HEK293 (cell line): ENCODE results near the gene CA12.

Experiments used
- ATF2 ChIP-seq: fragments of 450-650 bp; formaldehyde crosslinking; IDR thresholded peaks from 2 replicates; pipeline ENCODE4 v1.5.1; 2016; ENCODE audit warnings: missing biosample characterization, missing genetic modification characterization, low read depth
- KLF1 ChIP-seq: fragments of 450-650 bp; formaldehyde crosslinking; IDR thresholded peaks from 2 replicates; pipeline ENCODE4 v1.5.1; 2016; ENCODE audit warnings: missing biosample characterization, missing genetic modification characterization
- KLF8 ChIP-seq: fragments of 450-650 bp; formaldehyde crosslinking; IDR thresholded peaks from 2 replicates; pipeline ENCODE4 v1.5.1; 2016; ENCODE audit warnings: missing biosample characterization, missing genetic modification characterization
- MEIS1 ChIP-seq: sonication (generic); formaldehyde crosslinking; IDR thresholded peaks from 2 replicates; pipeline ENCODE4 v1.8.1; 2022; ENCODE audit warnings: missing genetic modification reagents, mild to moderate bottlenecking, borderline replicate concordance
- PRDM10 ChIP-seq: fragments of 450-650 bp; formaldehyde crosslinking; IDR thresholded peaks from 2 replicates; pipeline ENCODE4 v1.5.1; 2016; ENCODE audit warnings: missing biosample characterization, missing genetic modification characterization
- PRDM6 ChIP-seq: fragments of 450-650 bp; formaldehyde crosslinking; IDR thresholded peaks from 2 replicates; pipeline ENCODE4 v1.5.1; 2017; ENCODE audit warnings: missing biosample characterization, missing genetic modification characterization
- RBAK ChIP-seq: fragments of 450-650 bp; formaldehyde crosslinking; IDR thresholded peaks from 2 replicates; pipeline ENCODE4 v1.5.1; 2016; ENCODE audit warnings: missing biosample characterization, missing genetic modification characterization
- ZBTB11 ChIP-seq: fragments of 450-650 bp; formaldehyde crosslinking; conservative IDR thresholded peaks from 2 replicates; pipeline ENCODE4 v1.5.1; 2016; ENCODE audit warnings: low read depth, missing biosample characterization, missing genetic modification characterization
- ZBTB20 ChIP-seq: fragments of 450-650 bp; formaldehyde crosslinking; IDR thresholded peaks from 2 replicates; pipeline ENCODE4 v1.5.1; 2016; ENCODE audit warnings: missing biosample characterization, missing genetic modification characterization
- ZEB2 ChIP-seq: fragments of 450-650 bp; formaldehyde crosslinking; IDR thresholded peaks from 2 replicates; pipeline ENCODE4 v1.5.1; 2016; ENCODE audit warnings: missing biosample characterization, missing genetic modification characterization
- ZNF133 ChIP-seq: fragments of 450-650 bp; formaldehyde crosslinking; IDR thresholded peaks from 2 replicates; pipeline ENCODE4 v1.5.1; 2016; ENCODE audit warnings: missing biosample characterization, missing genetic modification characterization
- ZNF148 ChIP-seq: fragments of 450-650 bp; formaldehyde crosslinking; IDR thresholded peaks from 2 replicates; pipeline ENCODE4 v1.5.0; 2017; ENCODE audit warnings: missing biosample characterization, missing genetic modification characterization, borderline replicate concordance
- ZNF266 ChIP-seq: fragments of 450-650 bp; formaldehyde crosslinking; IDR thresholded peaks from 2 replicates; pipeline ENCODE4 v1.5.1; 2016; ENCODE audit warnings: missing biosample characterization, missing genetic modification characterization, low read depth
- ZNF335 ChIP-seq: fragments of 450-650 bp; formaldehyde crosslinking; conservative IDR thresholded peaks from 2 replicates; pipeline ENCODE4 v1.5.1; 2016; ENCODE audit warnings: missing biosample characterization, missing genetic modification characterization
- ZNF350 ChIP-seq: fragments of 450-650 bp; formaldehyde crosslinking; IDR thresholded peaks from 2 replicates; pipeline ENCODE4 v1.5.0; 2017; ENCODE audit warnings: missing biosample characterization, mild to moderate bottlenecking, missing genetic modification characterization
- ZNF398 ChIP-seq: fragments of 450-650 bp; formaldehyde crosslinking; IDR thresholded peaks from 2 replicates; pipeline ENCODE4 v1.5.1; 2017; ENCODE audit warnings: missing biosample characterization, missing genetic modification characterization
- ZNF416 ChIP-seq: fragments of 450-650 bp; formaldehyde crosslinking; IDR thresholded peaks from 2 replicates; pipeline ENCODE4 v1.5.1; 2016; ENCODE audit warnings: missing biosample characterization, missing genetic modification characterization
- ZNF501 ChIP-seq: fragments of 450-650 bp; formaldehyde crosslinking; IDR thresholded peaks from 2 replicates; pipeline ENCODE4 v1.5.1; 2016; ENCODE audit warnings: missing biosample characterization, missing genetic modification characterization
- ZNF658 ChIP-seq: fragments of 450-650 bp; formaldehyde crosslinking; IDR thresholded peaks from 2 replicates; pipeline ENCODE4; 2016; ENCODE audit warnings: missing biosample characterization, missing genetic modification characterization
- ZNF660 ChIP-seq: fragments of 450-650 bp; IDR thresholded peaks from 2 replicates; pipeline ENCODE4 v1.5.1; 2018; ENCODE audit warnings: missing biosample characterization, mild to moderate bottlenecking, missing genetic modification characterization
- ZNF677 ChIP-seq: fragments of 450-650 bp; IDR thresholded peaks from 2 replicates; pipeline ENCODE4 v1.5.0; 2018; ENCODE audit warnings: missing biosample characterization, mild to moderate bottlenecking, missing genetic modification characterization, moderate library complexity
- ZNF704 ChIP-seq: fragments of 450-650 bp; formaldehyde crosslinking; IDR thresholded peaks from 2 replicates; pipeline ENCODE4 v1.5.1; 2016; ENCODE audit warnings: missing biosample characterization, missing genetic modification characterization

The CA12 gene

GRCh38 chr15:63277038-63277892, 104.4 kb downstream of the CA12 start, which contains the start of gene APH1B (continued):
- TF ChIP-seq PRDM6 (tag by site-specific recombination), result no peak
- peak; percentile 87 for TF ChIP-seq ZNF335 (tag by site-specific recombination)
- peak; percentile 33; the same call in 1 of the 2 replicates for TF ChIP-seq KLF8
- TF ChIP-seq ZEB2 (tag by site-specific recombination), result peak; percentile 65
- TF ChIP-seq PRDM10 (tag by site-specific recombination), result no peak
- TF ChIP-seq ZBTB11 (tag by site-specific recombination), result 0 out of 2 replicates have a peak, but pooled peaks have one; percentile 16
- TF ChIP-seq ZNF148 (tag by site-specific recombination), result no peak
- TF ChIP-seq ZNF704 (tag by site-specific recombination), result no peak
- no peak for TF ChIP-seq ZNF266 (tag by site-specific recombination)
- TF ChIP-seq ZNF501 (tag by site-specific recombination), result no peak
- TF ChIP-seq ZNF350, result no peak
- no peak for TF ChIP-seq ZNF677 (tag by site-specific recombination)
- peak; percentile 49 for TF ChIP-seq ZNF398 (tag by site-specific recombination)
- TF ChIP-seq RBAK, result no peak
- no peak for TF ChIP-seq ZNF416 (tag by site-specific recombination)
- no peak for TF ChIP-seq ATF2 (tag by site-specific recombination)
- no peak for TF ChIP-seq ZNF133 (tag by site-specific recombination)
- peak; percentile 89 for TF ChIP-seq ZBTB20
- TF ChIP-seq ZNF658 (tag by site-specific recombination), result no peak
- TF ChIP-seq MEIS1 (CRISPR knock-in tag), result no peak
- peak; percentile 24; the same call in 1 of the 2 replicates for TF ChIP-seq KLF1 (tag by site-specific recombination)
- TF ChIP-seq ZNF660 (tag by site-specific recombination), result peak; percentile 21; the same call in 1 of the 2 replicates
